ENCODE data around the gene TSPOAP1.
"Not testable (repeated sequence)": the region's sequence is repeated elsewhere in the genome, so short reads cannot be mapped to it uniquely, and the experiment has no call there.

The TSPOAP1 gene

DNA sequence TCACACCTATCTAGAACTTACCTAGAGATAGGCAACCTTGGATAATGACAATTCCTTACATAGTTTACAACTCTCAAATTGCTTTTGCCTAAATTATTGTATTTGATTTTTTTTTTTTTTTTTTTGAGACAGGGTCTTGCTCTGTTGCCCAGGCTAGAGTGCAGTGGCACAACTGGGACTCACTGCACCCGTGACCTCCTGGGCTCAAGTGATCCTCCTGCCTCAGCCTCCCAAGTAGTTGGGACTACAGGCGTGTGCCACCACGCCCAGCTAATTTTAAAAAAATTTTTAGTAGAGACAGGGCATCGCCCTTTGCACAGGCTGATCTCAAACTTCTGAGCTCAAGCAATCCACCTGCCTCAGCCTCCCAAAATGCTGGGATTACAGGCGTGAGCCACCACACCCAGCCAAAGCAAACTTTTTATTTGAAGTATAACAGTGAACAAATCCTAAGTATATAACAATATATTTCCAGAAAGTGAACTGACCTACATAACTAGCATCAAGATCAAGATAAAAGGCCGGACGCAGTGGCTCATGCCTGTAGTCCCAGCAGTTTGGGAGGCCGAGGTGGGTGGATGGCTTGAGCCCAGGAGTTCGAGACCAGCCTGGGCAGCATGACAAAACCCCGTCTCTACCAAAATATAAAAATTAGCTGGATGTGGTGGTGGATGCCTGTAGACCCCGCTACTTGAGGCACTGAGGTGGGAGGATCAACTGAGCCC is 12.7 kb upstream of the TSPOAP1 start:
- not testable (repeated sequence) for DNase-seq (ENCODE audit: low read depth)

DNA sequence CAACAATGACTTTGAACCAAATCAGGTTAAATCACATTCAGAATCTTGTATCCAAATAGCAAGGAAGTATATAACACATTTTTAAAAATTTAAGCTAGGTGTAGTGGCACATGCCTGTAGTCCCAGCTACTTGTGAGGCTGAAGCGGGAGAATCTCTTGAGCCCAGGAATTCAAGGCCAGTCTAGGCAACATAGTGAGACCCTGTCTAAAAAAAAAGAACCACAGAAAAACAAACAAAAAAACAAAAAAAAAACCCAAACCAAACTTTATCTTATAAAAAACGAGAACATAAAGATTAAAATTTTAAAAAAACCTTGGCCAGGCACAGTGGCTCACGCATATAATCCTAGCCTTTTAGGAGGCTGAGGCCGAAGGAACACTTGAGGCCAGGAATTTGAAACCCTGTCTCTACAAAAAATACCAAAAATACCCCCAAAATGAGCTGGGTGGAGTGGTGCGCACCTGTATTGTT is 11.8 kb upstream of the TSPOAP1 start:
- DNase-seq (ENCODE audit: low read depth), result no peak

DNA sequence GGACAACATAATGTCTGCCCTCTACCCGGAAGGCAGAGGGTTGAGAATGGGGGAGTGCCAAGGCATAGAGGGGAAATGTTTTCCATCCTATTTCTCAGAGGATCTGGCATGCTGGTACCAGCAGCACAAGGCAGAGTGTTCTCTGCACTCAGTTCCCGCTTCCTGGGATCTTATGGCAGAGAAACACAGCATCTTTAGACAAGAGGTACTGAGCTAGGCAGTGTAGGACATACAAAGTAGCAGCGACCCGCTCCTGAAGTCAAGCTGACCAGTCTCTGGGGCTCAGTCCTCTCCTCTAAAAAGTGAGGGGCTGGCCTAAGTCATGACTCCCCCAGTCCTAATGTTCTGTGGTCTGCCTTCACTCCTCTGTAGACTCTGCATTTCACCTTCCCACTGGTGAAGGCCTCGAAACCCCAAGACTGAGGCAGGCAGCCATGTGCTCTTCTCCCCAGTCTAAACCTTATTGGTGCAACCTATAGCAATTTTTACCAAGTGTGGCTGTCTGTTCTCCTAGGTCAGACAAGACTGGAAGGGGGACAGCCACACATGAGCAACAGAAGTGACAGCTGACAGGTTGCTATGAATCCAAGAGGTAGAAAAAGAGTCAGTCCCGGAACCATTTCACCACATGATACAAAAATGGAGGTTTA is 11.3 kb upstream of the TSPOAP1 start:
- DNase-seq (ENCODE audit: low read depth), result no peak

DNA sequence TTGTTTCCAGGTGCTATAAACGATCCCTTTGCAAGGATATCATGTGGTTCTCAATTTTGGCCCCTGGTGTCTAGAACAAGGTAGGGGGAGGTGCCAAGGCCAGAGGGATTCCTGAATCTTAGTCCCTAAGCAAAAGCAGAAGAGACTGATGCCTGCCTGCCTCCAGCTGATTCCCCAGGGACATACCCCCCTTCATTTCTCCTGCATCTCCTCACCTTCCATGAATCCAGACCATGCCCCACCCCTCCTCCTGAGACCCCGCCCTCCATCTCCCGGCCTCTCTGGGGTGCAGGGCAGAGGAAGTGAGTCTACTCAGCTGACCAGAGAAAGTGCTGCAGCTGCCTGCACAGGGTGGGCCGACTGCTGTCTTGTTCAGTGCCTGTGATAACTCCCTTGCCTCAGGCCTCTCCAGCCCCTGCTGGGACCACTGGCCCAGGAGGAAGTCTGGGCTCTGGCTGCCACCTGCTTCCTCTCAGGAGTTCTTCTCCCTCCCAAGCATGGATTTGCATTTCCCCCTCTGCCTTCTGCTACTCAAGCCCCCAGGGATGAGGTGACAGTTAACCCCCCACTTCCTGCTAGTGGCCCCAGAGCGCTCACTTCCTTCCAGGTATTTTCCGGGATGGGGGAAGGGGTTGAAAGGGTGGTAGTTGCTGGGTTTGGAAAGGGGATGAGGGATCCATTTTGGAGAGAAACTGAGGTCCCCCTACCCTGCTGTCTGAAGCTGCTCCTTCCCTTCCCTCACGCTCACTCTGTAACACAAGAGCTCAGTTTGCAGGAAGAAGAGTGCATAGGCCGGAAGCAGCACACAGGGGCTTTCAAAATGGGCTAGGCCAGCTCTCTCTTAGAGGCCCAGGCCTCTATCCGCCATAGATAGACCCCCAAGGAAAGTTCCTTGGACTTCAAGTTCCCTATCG is 10.5 kb upstream of the TSPOAP1 start:
- no peak for DNase-seq (ENCODE audit: low read depth)

DNA sequence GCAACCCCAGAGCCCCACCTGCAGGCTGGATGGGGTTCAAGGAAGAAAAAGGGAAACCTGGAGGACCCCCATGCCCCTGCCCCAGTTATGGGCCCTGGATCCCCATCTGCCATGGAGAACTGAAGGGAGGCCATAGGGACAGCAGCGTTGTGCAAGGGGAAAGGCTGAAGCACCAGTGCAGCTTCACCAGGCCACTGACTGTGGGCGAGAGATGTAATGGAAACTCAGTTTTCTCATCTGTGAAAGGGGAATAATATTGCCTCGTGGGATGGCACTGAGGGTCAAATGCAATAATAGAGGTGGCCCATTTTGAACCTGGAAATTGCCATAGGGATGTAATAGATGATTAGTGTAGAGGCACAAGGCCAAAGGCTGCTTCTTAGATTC is 9.9 kb upstream of the TSPOAP1 start:
- no peak for DNase-seq (ENCODE audit: low read depth)

DNA sequence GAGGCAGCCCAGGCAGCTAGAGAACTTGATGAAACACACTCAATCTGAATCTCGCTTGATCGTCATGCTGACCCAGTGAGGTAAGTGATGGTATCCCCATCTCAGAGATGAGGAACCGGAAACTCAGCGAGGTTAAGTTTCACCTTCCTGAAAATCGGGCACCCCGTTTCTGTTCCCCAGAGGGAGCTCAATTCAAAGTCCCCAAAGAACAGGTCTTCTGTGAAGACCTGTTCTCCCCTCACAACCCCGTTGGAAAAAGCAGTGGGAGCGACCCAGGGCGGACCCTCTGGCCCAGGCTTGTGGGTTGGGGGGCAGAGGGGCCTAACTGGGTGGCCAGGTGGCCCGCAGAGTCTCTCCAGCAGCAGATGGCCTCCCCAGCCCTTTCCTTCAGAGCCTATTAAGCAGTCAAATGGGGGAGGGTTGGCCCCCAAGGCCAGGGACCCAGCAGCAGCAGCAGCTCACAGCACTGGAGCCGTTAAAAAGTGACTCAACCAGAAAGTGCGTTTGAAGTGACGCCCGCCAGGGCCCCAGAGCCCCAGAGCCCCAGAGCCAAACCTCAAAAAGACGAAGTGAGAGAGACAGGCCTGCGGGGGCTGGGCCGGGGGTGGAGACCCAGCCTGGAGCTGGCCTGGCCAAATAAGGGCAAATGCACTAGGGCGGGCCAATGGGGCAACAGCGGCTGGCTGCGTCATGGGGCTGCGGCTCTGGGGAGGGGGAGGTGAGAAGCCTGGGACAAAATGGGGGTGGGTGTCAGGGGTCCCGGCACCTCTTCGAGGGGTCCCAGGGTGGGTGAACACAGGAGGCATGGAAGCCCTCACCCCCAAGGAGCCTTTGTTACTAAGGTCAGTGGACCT is 9.2 kb upstream of the TSPOAP1 start:
- peak; percentile 64 for DNase-seq (ENCODE audit: low read depth)

DNA sequence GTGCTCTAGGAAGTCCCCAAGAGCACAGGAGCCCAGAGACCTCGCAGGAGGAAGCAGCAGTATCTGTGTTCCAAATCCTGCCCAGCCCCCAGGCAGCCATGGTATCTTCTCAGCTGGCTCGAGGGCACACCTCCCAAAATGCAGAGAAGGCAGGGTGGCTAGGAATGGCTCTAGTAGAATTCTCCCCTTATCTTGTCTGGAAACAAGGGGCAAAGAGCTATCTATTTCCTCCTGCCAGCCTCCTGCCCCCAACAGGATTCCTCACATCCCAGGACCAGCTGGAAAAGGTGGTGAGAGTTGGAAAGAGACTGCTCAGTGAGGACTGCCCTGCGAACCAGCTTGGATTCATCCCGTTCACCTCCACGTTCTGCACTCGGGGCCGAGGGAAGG is 8.6 kb upstream of the TSPOAP1 start:
- no peak for DNase-seq (ENCODE audit: low read depth)

DNA sequence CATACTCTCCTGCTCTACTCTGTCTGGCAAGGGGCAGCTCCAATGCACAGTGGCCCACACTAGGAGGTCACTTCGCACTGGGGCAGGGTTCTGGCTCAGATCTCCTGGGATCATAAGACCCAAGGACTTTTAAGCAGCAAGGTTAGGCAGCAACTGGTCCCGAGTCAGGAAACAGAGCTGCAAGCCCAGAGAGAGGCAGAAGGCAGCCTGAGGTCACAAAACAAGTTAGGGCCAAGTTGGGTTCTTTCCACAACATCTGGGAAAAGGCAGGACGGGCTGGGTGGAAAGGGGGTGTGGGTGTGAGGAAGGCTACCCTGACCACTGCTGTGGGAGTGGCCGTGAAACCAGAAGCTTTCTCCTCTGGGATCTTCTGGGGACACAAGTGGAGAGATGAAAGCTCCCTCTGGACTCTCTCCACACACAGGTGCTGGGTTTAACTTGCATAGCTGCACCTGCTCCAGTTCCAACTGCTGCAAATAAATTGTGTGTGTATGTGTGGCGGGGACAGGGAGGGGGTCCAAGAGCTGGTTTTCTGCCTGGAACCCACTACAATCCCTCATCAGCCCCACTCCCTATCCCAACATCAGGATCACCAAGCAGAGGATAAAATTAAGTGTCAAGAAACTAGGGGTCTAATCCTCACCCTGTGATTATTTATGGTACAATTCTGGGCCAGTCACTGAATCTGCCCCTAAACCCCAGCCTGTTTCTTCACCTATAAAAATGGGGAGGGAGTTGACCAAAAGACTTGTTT is 8.0 kb upstream of the TSPOAP1 start:
- no peak for DNase-seq (ENCODE audit: low read depth)

DNA sequence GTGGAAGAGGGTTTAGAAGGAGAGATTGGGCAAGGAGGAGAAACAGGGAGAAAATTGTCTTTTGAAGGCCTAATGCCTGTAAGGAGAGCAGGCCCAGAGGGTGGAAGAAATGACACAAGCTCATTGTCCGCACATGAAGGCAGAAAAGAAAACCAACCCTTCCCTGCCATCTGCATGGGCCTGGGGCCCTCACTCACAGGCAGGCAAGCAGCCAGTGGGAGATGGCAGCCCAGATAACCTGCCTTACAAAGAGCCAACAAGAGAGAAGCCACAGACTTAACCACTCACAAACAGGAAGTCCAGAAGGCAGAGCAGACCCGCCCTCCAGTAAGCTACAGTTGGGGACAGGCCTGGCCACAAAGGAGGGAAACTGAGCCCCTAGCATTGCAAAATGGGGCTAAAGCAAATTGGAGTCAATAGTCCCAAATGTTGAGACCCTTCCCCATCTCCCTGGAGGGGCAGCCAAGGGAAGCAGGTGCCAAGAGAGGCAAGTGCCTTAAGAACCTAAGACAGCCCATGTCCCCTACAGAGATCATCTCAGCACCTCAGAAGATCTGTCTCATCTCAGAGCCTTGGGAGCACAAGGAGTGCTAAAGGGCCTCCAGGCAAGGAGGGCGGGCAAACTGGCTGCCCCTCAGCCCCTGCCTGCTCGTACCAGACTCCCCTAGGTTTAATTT is 7.3 kb upstream of the TSPOAP1 start:
- no peak for DNase-seq (ENCODE audit: low read depth)

DNA sequence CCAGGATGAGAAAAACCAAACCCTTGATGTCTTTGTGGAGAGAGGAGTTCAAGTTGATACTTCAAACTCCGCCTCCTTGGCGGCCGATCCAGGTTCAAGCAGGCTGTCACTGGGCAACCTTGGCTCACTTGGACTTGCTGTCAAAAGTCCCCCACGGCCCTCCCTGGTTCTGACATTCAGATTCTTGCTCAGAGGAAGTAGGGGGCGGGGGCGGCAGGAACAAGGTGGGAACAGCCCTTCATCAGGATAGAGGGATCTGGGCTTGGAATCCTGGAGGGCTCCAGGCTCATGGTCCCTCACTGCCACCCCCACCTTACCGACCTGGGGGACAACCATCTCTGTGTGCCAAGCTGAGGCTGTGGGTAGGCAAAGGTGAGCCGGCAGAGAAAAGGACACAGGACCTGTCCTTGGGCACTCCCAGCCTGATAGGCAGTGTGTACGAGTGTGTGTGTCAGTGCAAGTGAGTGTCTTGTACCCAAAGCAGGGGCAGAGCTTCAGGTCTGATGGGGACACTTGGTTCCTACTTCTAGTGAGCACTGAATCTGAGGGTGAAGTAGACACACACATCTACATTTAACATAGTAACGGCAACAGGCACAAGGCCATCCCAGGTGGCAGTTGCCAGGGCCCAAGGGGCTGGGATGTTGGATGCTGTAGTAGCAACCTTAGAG is 6.6 kb upstream of the TSPOAP1 start:
- no peak for DNase-seq (ENCODE audit: low read depth)

DNA sequence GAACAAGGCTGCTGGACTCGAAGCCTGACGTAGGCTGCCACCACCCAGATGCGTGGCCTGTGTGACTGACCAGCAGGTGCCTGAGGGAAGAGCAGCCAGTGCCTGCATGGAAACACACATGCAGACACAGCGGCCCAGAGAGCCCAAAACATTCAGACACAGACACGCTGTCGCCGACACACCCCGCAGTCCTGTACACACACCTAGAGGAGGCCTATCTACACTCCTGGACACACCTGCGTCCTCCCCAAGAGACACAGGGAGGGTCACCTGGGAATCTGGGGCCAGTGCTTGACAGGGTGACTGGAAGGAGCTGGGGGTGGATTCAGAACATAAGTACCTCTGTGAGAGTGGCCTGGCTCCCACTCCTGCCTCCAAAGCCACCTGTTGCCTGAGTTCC is 6.1 kb upstream of the TSPOAP1 start:
- DNase-seq (ENCODE audit: low read depth), result no peak

DNA sequence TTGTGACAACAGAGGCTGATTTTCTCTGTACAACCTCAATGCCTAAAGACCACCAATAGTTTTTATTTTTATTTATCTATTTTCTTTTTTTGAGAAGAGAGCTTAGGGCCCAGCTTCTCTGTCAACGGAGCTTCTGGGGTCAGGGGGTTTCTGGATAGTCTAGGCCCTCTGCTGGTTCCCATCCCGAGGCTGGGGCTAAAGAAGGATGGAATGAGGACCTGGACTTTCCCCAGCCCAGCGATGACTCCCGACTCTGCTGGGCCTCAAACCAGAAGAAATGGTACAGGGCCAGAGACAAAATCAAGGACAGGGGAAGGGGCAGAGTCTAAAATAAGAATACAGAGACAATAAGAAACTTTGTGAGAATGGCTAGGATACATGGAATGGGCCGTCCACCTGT is 5.7 kb upstream of the TSPOAP1 start:
- DNase-seq (ENCODE audit: low read depth), result no peak

DNA sequence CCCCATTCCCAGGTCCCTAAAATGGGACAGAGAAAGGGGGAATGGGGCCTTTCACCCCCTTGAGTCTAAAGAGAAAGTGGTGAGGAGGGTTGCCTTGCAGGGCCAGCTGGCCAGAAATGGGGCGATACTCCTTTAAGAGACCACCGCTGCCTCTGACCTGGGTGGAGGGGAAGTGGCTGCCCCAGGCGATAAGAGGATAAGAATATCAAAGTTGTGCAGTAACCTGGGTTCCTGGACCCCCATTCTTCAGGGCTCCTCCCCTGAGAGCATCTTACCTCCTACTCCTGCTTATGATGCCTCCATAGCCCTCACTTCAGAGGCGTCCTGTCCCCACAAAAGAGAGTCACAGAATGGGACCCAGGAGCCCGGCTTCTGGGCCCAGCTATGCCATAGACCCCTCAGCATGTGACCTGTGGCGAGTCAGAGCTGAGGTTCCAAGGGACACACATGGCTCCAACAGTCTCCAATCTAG is 5.2 kb upstream of the TSPOAP1 start:
- DNase-seq (ENCODE audit: low read depth), result no peak

DNA sequence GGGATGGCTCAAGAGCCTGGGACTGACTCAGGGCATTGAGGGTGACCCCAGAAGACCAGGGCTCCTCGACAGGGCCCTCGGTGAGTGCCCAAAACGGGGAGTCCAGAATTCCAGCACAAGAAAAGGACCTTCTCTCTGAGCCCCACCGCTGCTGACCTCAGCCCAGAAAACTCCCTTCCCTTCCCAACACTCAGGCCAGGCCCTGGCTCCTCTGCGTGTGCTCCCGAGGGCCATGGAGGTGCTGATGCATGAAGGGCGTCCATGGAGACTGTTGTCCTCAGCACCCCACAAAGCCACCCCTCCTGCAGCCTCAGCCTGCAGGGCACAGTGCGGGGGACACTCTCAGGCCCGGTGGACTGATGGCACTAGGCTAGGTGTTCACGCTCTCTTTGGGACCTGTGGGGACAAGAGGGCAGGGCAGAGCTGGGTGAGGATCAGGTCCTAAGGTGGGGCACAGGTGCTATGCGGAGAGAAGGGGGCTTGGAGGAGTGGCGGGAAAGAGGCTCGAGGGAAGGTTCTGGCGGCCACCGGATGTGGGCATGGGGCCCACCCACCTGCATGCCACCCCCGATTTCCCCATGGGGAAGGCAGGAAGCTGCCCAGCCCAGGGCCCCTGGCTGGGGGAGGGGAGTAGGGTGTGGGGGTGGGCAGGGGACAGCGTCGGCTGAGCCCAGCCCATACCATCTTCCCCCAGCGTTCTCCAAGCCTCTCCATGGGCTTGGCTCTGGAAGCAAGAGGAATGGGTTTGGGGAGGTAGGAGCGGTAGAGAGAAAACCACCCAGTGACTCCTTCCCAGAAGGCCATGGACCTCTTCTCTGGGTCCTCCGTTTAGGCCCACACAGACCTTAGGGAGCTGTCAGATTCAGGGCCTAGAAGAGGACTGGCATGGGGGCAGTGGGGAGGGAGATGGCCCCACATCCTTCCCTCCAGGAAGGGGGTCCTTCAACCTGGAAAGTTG is 4.5 kb upstream of the TSPOAP1 start:
- DNase-seq (ENCODE audit: low read depth), result no peak

DNA sequence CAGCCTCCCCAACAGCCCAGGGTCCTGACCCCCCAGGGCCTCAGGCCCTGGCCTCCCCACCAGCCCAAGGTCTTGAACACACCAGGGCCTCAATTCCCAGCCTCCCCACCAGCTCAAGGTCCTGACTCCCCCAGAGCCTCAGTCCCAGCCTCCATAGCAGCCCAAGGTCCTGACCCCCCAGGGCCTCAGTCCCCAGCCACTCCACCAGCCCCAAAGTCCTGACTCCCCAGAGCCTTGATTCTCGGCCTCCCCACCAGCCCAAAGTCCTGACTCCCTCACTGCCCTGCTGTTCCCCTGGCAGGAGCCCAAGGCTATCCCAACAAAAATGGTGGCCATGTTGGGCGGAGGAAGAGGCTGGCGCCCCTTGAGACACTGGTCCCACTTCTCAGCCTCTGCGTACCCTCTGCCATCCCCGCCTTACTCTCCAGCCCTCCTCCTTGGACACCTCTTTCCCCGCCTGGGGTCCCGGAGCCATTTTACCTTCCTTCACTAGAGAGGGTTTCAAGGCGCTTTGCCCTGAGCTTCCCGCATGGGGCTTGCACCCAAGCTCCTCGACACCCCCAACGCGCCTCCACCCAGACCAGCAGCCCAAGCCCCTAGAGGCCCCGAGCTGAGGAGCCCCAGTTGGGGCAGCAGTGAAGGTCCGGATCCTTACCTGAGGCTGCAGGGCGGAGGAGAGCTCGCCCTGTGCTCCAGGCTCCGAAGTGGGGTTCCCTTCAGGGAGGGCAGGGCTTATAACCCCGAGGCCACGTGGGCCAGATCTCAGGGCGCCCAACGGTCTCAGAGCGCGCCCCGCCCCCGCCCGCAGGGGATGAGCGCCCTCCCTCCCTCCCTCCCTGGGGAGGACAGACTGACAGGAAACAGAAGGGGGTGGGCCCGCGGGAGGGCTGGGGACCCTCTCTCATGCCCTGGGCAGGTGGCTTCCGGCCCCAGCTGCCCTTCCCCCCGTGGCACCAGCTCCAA is 3.5 kb upstream of the TSPOAP1 start:
- no peak for DNase-seq (ENCODE audit: low read depth)

DNA sequence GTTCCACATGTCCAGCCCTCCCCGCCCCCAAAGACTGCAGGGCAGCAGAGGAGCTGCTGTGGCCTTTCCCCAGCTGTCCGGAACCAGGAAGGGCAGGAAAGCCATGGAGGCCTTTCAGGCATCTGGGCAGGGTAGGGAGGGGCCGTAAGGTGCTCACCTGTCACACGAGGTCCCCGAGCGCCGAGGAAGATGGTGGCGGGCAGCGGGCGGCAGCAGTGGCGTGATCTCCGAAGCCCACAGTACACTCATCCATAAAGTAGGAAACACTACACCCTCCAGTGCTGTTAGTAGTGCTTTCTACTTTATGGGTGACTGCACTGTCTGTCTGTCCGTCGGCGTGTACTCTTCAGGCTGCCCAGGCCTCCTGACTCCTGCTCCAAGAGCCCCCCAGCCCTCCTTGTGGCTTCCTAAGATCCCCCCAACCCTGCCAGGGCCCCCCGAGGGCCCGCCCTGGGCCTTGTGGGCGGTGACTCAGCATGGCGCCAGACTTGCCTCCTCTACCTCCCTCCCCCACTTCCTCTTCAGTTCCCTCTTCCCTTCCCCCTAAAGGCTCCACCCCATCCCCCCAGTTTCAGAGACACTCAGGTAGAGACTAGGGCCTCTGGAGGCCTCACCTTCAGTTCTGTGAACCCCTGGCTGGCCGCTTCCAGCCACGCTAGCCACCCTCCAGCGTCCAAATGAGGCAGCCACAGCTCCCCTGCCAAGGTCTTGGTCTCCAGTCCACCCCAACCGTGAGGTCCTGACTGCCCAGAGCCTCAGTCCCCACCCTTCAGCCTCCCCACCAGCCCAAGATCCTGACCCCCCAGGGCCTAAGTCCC is 2.6 kb upstream of the TSPOAP1 start:
- DNase-seq (ENCODE audit: low read depth), result no peak

All from GM04504 (cell line).